Prostate gland (tissue), 2 donors: ENCODE data around the gene TTC22. TPM values are rescaled to one million over a fixed set of nuclear protein-coding genes. Genes with fewer than 3 reads are reported as not detected.
"Not testable (repeated sequence)": the region's sequence is repeated elsewhere in the genome, so short reads cannot be mapped to it uniquely, and the experiment has no call there.

Experiments
- DNase-seq: peaks from one replicate; pipeline ENCODE4 v3.0.0-alpha.2; 2019; ENCODE audit warnings: low spot score
- H3K27ac ChIP-seq, 2 donors: fragments of 200-600 bp; sonication (generic); 2 replicates each; pipeline ENCODE4 v1.5.1; 2017 to 2019
- H3K27me3 ChIP-seq: fragments of 200-600 bp; sonication (generic); replicated peaks from 2 replicates; pipeline ENCODE4 v1.5.1; 2019; ENCODE audit not compliant: insufficient read depth
- H3K36me3 ChIP-seq, 2 donors: fragments of 200-600 bp; sonication (generic); 1 replicate in 1 of 2; 2 replicates in 1 of 2; pipeline versions ENCODE4 v1.5.1 to v1.8.1; 2017 to 2019
- H3K4me1 ChIP-seq: fragments of 200-600 bp; sonication (generic); replicated peaks from 2 replicates; pipeline ENCODE4 v1.5.1; 2019
- H3K4me3 ChIP-seq, 2 donors: fragments of 200-600 bp; sonication (generic); 2 replicates each; pipeline ENCODE4 v1.5.1; 2017 to 2019
- H3K9me3 ChIP-seq: fragments of 200-600 bp; sonication (generic); 2 replicates; pipeline ENCODE4 v1.5.1; 2017
- CTCF ChIP-seq, 4 experiments: fragments of 200-600 bp in 2 of 4; fragments of 450-650 bp in 2 of 4; sonication (generic) in 2 of 4; IDR thresholded peaks; 1 replicate in 3 of 4; 2 replicates in 1 of 4; pipeline ENCODE4 v1.5.1; 2016 to 2019; ENCODE audit warnings: antibody characterized with exemption in 4 of 4, mild to moderate bottlenecking in 2 of 4, moderate library complexity in 2 of 4
- POLR2A ChIP-seq: fragments of 450-650 bp; IDR thresholded peaks from one replicate; pipeline ENCODE4 v1.6.1; 2016; ENCODE audit warnings: antibody characterized with exemption, mild to moderate bottlenecking
- POLR2AphosphoS5 ChIP-seq: sonication (generic); formaldehyde crosslinking; IDR thresholded peaks from one replicate; pipeline ENCODE4 v1.6.1; 2017; ENCODE audit warnings: antibody characterized with exemption
- WGBS: methylation state at CpG from one replicate; pipeline ENCODE4 v1.1.5; 2018; 5-methylcytosine and 5-hydroxymethylcytosine counted together
- intact Hi-C: fragments of 100-400 bp; cut with DNase I; formaldehyde crosslinking; loops from one replicate; pipeline ENCODE4 v1.14.2; 2022
- total RNA-seq, 2 donors: library from RNA; depleted of rRNA; stranded (reverse); fragments of >200 nt; gene quantifications; one replicate each; pipeline ENCODE4 v1.1.0, GENCODE V29; 2016

TTC22 gene
- total RNA-seq, 2 donors from 2014 or later = 18.0 to 30.4 TPM

GRCh38 chr1:54782156-54782555 is 19.0 kb downstream of the TTC22 start:
- H3K9me3 ChIP-seq = no peaks in the 10 kb centered on the region
- no peaks in the 10 kb centered on the region for H3K4me1 ChIP-seq
- no peak overlapping the region for H3K27ac ChIP-seq
- no peak overlapping the region for H3K4me3 ChIP-seq
- no peaks in the 10 kb centered on the region for H3K27me3 ChIP-seq
- WGBS = 90% methylated on average over 6 of the region's 6 CpGs
- no peaks in the 10 kb centered on the region for H3K36me3 ChIP-seq
- TF ChIP-seq CTCF (IDR thresholded peaks at IDR 0.05) (no peak), POLR2A (no peak), POLR2AphosphoS5 (no peak)
- intact Hi-C loops = no loop called here
- DNase-seq = no peak

- Histone ChIP-seq H3K36me3 (no peaks in the 10 kb centered on the region), H3K4me1 (no peaks in the 10 kb centered on the region), H3K27ac (no peak overlapping the region), H3K27me3 (no peaks in the 10 kb centered on the region), H3K9me3 (no peaks in the 10 kb centered on the region), H3K4me3 (no peak overlapping the region)
- no peak for DNase-seq
- 42% methylated on average over 57 of the region's 74 CpGs for WGBS
- intact Hi-C loops = no loop called here
- no peak for TF ChIP-seq POLR2AphosphoS5
- no peak for TF ChIP-seq CTCF (IDR thresholded peaks at IDR 0.05)
- TF ChIP-seq POLR2A = no peak
Measured at GRCh38 chr1:54781023-54781723, 19.9 kb downstream of the TTC22 start.

- intact Hi-C loops = no loop called here
- no peaks in the 10 kb centered on the region for H3K4me1 ChIP-seq
- H3K36me3 ChIP-seq = no peaks in the 10 kb centered on the region
- 74% methylated on average over 4 of the region's 4 CpGs for WGBS
- no peak overlapping the region for H3K4me3 ChIP-seq
- DNase-seq = no peak
- H3K27me3 ChIP-seq = no peaks in the 10 kb centered on the region
- no peak overlapping the region for H3K27ac ChIP-seq
- TF ChIP-seq POLR2A (no peak), CTCF (IDR thresholded peaks at IDR 0.05) (no peak), POLR2AphosphoS5 (no peak)
- no peaks in the 10 kb centered on the region for H3K9me3 ChIP-seq
Measured at GRCh38 chr1:54777431-54777830, 23.7 kb downstream of the TTC22 start.

- no peaks in the 10 kb centered on the region for H3K9me3 ChIP-seq
- H3K27ac ChIP-seq = no peak overlapping the region
- DNase-seq = no peak
- 86% methylated on average over 4 of the region's 4 CpGs for WGBS
- intact Hi-C loops = no loop called here
- no peaks in the 10 kb centered on the region for H3K4me1 ChIP-seq
- no peaks in the 10 kb centered on the region for H3K36me3 ChIP-seq
- TF ChIP-seq POLR2AphosphoS5 = no peak
- no peaks in the 10 kb centered on the region for H3K27me3 ChIP-seq
- H3K4me3 ChIP-seq = no peak overlapping the region
Measured at GRCh38 chr1:54777011-54777410, 24.1 kb downstream of the TTC22 start.

- intact Hi-C loops, H3K27me3 ChIP-seq, H3K4me3 ChIP-seq, H3K9me3 ChIP-seq, H3K36me3 ChIP-seq, DNase-seq, H3K4me1 ChIP-seq, H3K27ac ChIP-seq: not testable (repeated sequence)
- WGBS = 59% methylated on average over 16 of the region's 16 CpGs
Measured at GRCh38 chr1:54775828-54776721, 25.0 kb downstream of the TTC22 start.
